Tibial nerve (tissue), 4 donors: ENCODE data around the gene JUN. TPM values are rescaled to one million over a fixed set of nuclear protein-coding genes. Genes with fewer than 3 reads are reported as not detected.

ENCODE experiments used
- DNase-seq, 2 donors: peaks; one replicate each; pipeline ENCODE4 v3.0.0-alpha.2; 2019; ENCODE audit warnings: low spot score in 2 of 2
- H3K27ac ChIP-seq, 4 donors: fragments of 200-600 bp; sonication (generic) in 3 of 4; one replicate each; pipeline ENCODE4 v1.5.1; 2017 to 2019; ENCODE audit warnings: mild to moderate bottlenecking in 1 of 4
- H3K27me3 ChIP-seq, 2 donors: fragments of 200-600 bp; sonication (generic) in 1 of 2; one replicate each; pipeline versions ENCODE4 v1.5.1 to v1.6.0; 2017 to 2019
- H3K36me3 ChIP-seq, 3 donors: fragments of 200-600 bp; sonication (generic); one replicate each; pipeline ENCODE4 v1.5.1; 2018 to 2019
- H3K4me1 ChIP-seq, 4 donors: fragments of 200-600 bp; sonication (generic) in 3 of 4; one replicate each; pipeline ENCODE4 v1.5.1; 2017 to 2019
- H3K4me3 ChIP-seq, 4 donors: fragments of 200-600 bp; sonication (generic) in 3 of 4; one replicate each; pipeline ENCODE4 v1.5.1; 2017 to 2019; ENCODE audit warnings: mild to moderate bottlenecking in 1 of 4, moderate library complexity in 1 of 4
- H3K9me3 ChIP-seq, 4 donors: fragments of 200-600 bp; sonication (generic) in 3 of 4; one replicate each; pipeline ENCODE4 v1.5.1; 2017 to 2019
- CTCF ChIP-seq, 5 experiments: fragments of 200-600 bp in 3 of 5; fragments of 450-650 bp in 2 of 5; sonication (generic) in 3 of 5; IDR thresholded peaks; one replicate each; pipeline ENCODE4 v1.5.1; 2016 to 2019; ENCODE audit warnings: antibody characterized with exemption in 5 of 5, mild to moderate bottlenecking in 3 of 5, moderate library complexity in 2 of 5
- EP300 ChIP-seq, 2 donors: sonication (generic); formaldehyde crosslinking; IDR thresholded peaks; one replicate each; pipeline ENCODE4 v1.6.1; 2017; ENCODE audit warnings: antibody characterized with exemption in 2 of 2, mild to moderate bottlenecking in 1 of 2
- POLR2A ChIP-seq, 2 donors: fragments of 450-650 bp; IDR thresholded peaks; one replicate each; pipeline ENCODE4 v1.6.1; 2017; ENCODE audit warnings: antibody characterized with exemption in 2 of 2, mild to moderate bottlenecking in 2 of 2, moderate library complexity in 2 of 2
- WGBS, 2 donors: methylation state at CpG; one replicate each; pipeline ENCODE4 v1.1.5; 2018; 5-methylcytosine and 5-hydroxymethylcytosine counted together
- total RNA-seq, 4 donors: library from RNA; depleted of rRNA; stranded (reverse); fragments of >200 nt; gene quantifications; one replicate each; pipeline ENCODE4 v1.1.0, GENCODE V29; 2016

The JUN gene
- total RNA-seq, 4 donors from 2014 or later, result 169 to 267 (median 192) TPM

GRCh38 chr1:58816747-58817221, 32.9 kb upstream of the JUN start:
- peaks cover 0 to 37% (median 14%) of the 10 kb centered on the region in 4 donors for H3K4me1 ChIP-seq
- DNase-seq, result no peak
- no peak for TF ChIP-seq EP300 (IDR thresholded peaks at IDR 0.05)
- no peak for TF ChIP-seq POLR2A (IDR thresholded peaks at IDR 0.05)
- TF ChIP-seq CTCF (IDR thresholded peaks at IDR 0.05), result no peak
- peak overlapping the region; percentile 44 to 94 (median 92) for H3K27ac ChIP-seq
- H3K4me3 ChIP-seq, result peak overlapping the region; percentile 43 to 71 (median 50)
- no peaks in the 10 kb centered on the region for H3K27me3 ChIP-seq
- H3K9me3 ChIP-seq, result no peaks in the 10 kb centered on the region
- no peaks in the 10 kb centered on the region for H3K36me3 ChIP-seq
- WGBS, 2 donors, result 7 to 20% methylated on average over 4 of the region's 4 CpGs

GRCh38 chr1:58816072-58816746, 32.4 kb upstream of the JUN start:
- no peaks in the 10 kb centered on the region for H3K9me3 ChIP-seq
- H3K27ac ChIP-seq, result peak overlapping the region; percentile 44 to 94 (median 92)
- TF ChIP-seq CTCF (IDR thresholded peaks at IDR 0.05), result peak in 2 of 5 experiments; percentile 39 to 46
- peak; percentile 56 to 59 for TF ChIP-seq POLR2A (IDR thresholded peaks at IDR 0.05)
- TF ChIP-seq EP300 (IDR thresholded peaks at IDR 0.05), result peak in 1 of 2 donors; percentile 85
- H3K36me3 ChIP-seq, result no peaks in the 10 kb centered on the region
- no peaks in the 10 kb centered on the region for H3K27me3 ChIP-seq
- 0% methylated on average over 26 to 47 of the region's 49 CpGs for WGBS, 2 donors
- peak; percentile 65 to 77 for DNase-seq
- H3K4me3 ChIP-seq, result peak overlapping the region; percentile 43 to 71 (median 50)
- peaks cover 0 to 37% (median 14%) of the 10 kb centered on the region in 4 donors for H3K4me1 ChIP-seq

GRCh38 chr1:58815686-58816071, 31.8 kb upstream of the JUN start:
- Histone ChIP-seq H3K4me1 (peaks cover 0 to 37% (median 14%) of the 10 kb centered on the region in 4 donors), H3K4me3 (peak overlapping the region; percentile 43 to 71 (median 50)), H3K27me3 (no peaks in the 10 kb centered on the region), H3K36me3 (no peaks in the 10 kb centered on the region), H3K27ac (peak overlapping the region; percentile 44 to 94 (median 92)), H3K9me3 (no peaks in the 10 kb centered on the region)
- DNase-seq, result no peak
- 1 to 2% methylated on average over 13 of the region's 13 CpGs for WGBS, 2 donors
- TF ChIP-seq POLR2A (IDR thresholded peaks at IDR 0.05) (no peak), EP300 (IDR thresholded peaks at IDR 0.05) (no peak), CTCF (IDR thresholded peaks at IDR 0.05) (no peak)

- no peaks in the 10 kb centered on the region for H3K27me3 ChIP-seq
- H3K27ac ChIP-seq, result peak overlapping the region; percentile 44 to 94 (median 92)
- TF ChIP-seq EP300 (IDR thresholded peaks at IDR 0.05), result peak in 1 of 2 donors; percentile 71
- peak in 1 of 5 experiments; percentile 18 for TF ChIP-seq CTCF (IDR thresholded peaks at IDR 0.05)
- no peak for TF ChIP-seq POLR2A (IDR thresholded peaks at IDR 0.05)
- H3K9me3 ChIP-seq, result no peaks in the 10 kb centered on the region
- WGBS, 2 donors, result 3 to 4% methylated on average over 36 of the region's 36 CpGs
- no peaks in the 10 kb centered on the region for H3K36me3 ChIP-seq
- H3K4me1 ChIP-seq, result peaks cover 0 to 37% (median 14%) of the 10 kb centered on the region in 4 donors
- peak; percentile 59 to 67 for DNase-seq
- H3K4me3 ChIP-seq, result peak overlapping the region; percentile 43 to 71 (median 50)
These were observed 31.3 kb upstream of the JUN start for GRCh38 chr1:58815069-58815685.
